GM10248 (cell line): Measurements from ENCODE around the gene GHDC.

Experiments used
- CTCF ChIA-PET: fragments of 300-600 bp; sonication (Branson Sonifier 250); formaldehyde crosslinking; extraction: SDS; loops from one replicate; lab custom pipeline; 2021; ENCODE audit warnings: antibody characterized with exemption; lab: Yijun Ruan, JAX
- POLR2A ChIA-PET: fragments of 350-650 bp; sonication (Branson Sonifier 250); formaldehyde crosslinking; extraction: SDS; loops from one replicate; lab custom pipeline; 2020; ENCODE audit warnings: antibody characterized with exemption; lab: Yijun Ruan, JAX
- DNase-seq: peaks from one replicate; pipeline ENCODE4 v3.0.0; 2012; ENCODE audit errors: extremely low spot score
- TF ChIP-seq, protein P1 (sequence below): IDR thresholded peaks from 2 replicates; pipeline ENCODE4 v1.5.1; 2012; ENCODE audit warnings: mild to moderate bottlenecking, low read depth; ENCODE audit errors: extremely low read depth, missing control alignments, control extremely low read depth

The GHDC gene

DNA sequence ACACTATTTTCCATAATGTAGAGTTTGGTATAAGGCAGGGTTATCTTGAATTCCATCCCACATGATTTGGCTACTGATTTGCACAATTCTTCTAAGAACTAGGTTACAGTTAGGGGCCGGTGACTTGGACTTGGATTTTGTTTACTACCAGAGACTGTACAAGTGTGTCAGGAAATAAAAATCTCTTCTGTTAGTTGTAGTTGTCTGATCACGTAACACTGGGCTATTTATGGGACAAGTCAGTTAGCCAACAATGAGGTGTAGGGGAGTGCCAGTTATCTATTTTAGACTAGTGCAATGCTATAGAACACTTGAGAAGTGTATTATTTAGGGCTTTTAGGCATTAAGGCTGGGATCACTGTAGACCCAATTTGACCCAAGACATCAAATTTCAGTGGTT is 39.7 kb upstream of the GHDC start:
- ChIA-PET POLR2A (no interaction called here), CTCF (interaction anchor here (4.2 kb wide), 1 partner anchor 15 kb away, joined by 28 read pairs; no protein-coding TSS in a partner anchor)
- no peak for DNase-seq
- TF ChIP-seq, protein P1, sequence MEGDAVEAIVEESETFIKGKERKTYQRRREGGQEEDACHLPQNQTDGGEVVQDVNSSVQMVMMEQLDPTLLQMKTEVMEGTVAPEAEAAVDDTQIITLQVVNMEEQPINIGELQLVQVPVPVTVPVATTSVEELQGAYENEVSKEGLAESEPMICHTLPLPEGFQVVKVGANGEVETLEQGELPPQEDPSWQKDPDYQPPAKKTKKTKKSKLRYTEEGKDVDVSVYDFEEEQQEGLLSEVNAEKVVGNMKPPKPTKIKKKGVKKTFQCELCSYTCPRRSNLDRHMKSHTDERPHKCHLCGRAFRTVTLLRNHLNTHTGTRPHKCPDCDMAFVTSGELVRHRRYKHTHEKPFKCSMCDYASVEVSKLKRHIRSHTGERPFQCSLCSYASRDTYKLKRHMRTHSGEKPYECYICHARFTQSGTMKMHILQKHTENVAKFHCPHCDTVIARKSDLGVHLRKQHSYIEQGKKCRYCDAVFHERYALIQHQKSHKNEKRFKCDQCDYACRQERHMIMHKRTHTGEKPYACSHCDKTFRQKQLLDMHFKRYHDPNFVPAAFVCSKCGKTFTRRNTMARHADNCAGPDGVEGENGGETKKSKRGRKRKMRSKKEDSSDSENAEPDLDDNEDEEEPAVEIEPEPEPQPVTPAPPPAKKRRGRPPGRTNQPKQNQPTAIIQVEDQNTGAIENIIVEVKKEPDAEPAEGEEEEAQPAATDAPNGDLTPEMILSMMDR, result no peak

DNA sequence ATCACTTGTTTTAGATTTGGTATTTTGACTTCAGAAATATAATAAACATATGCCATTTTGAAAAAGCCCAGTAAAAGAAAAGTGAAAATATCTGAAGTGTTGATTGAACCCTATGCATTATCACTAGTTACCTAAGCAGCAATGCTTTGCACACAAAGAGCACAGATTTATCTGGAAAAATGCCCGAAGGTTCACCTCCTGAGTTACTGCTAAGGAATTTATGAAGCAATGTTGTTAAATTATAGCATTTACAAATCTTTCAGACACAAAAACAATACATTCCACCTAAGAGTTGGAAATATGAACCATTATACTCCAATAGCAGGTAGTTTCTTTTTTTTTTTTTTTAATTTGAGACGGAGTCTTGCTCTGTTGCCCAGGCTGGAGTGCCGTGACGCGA is 38.9 kb upstream of the GHDC start:
- ChIA-PET POLR2A (no interaction called here), CTCF (interaction anchor here (4.1 kb wide), 1 partner anchor 11 kb away, joined by 15 read pairs; no protein-coding TSS in a partner anchor)
- no peak for DNase-seq
- TF ChIP-seq, protein P1, result no peak

DNA sequence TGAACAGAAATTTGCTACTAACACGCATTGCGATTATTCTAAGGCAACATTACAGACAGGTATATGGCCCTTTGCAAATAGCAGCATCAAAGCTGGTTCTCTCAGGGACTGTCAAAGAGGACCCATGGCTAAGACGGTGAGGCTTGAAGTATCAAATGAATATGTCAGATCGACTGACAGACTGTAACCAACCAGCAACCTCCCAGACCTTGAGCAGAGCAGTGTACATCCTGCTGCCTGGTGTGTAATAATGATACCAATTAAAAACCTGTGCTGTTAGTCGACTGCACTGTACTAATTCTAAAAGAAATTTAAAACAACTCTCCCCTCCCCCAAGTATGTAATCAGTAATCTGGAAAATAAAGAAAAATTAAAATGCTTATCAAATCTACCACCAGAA is 35.9 kb upstream of the GHDC start:
- TF ChIP-seq, protein P1, result no peak
- POLR2A ChIA-PET, result no interaction called here
- CTCF ChIA-PET, result interaction anchor here (1.2 to 4.1 kb wide), 4 partner anchors 8 to 29 kb away, joined by 3 to 15 read pairs (median 5); no protein-coding TSS in a partner anchor
- DNase-seq, result no peak

DNA sequence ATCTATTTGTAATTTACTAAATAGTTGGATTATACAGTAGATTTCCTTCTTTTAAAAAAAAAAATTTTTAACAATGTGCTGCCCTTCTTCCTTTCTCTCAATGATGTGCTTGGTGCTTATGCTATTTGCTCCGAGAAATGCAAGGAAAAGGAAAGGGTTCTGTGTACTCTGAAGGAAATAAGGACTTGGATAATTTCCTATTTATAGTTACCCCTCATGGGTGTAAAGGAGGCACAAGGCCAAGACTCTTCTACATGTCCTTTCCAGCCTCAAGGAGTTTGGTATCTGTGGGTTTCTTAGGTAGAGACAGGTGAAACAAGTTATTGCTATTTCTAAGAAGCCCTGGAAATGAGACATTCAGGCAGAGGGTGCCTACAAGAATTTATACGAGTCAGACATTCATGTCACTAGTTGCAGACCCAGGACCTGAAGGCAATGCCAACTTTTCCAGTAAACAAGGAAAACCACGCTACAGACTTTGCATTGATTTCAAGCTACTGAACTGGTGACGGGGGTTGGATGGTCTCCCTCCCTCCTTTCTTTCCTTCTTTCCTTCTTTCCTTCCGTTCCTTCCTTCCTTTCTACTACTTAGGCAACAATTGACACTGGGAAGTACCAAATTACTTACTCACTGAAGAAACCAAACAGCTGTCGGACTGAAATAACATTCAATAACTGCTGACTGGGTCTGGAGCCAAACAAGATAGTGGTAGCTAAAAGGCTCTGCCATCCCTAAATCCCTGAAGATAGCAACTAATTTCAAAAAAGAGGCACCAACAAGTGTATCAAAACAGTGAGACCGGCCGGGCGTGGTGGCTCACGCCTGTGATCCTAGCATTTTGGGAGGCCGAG is 33.8 kb upstream of the GHDC start:
- POLR2A ChIA-PET, result no interaction called here
- DNase-seq, result no peak
- CTCF ChIA-PET, result interaction anchor here (1.3 to 2.2 kb wide), 2 partner anchors 15 kb away, joined by 3 to 7 read pairs; no protein-coding TSS in a partner anchor
- TF ChIP-seq, protein P1, result no peak

- CTCF ChIA-PET, result interaction anchor here (1.1 kb wide), 1 partner anchor 34 kb away, joined by 3 read pairs; no protein-coding TSS in a partner anchor
- no peak for DNase-seq
- POLR2A ChIA-PET, result no interaction called here
- TF ChIP-seq, protein P1, result no peak
Measured at GRCh38 chr17:42225646-42226045, 31.4 kb upstream of the GHDC start.

- POLR2A ChIA-PET, result no interaction called here
- TF ChIP-seq, protein P1, result no peak
- CTCF ChIA-PET, result interaction anchor here (3.0 kb wide), 1 partner anchor 29 kb away, joined by 27 read pairs; the partner anchor contains the start of gene GHDC
- DNase-seq, result no peak
Measured at GRCh38 chr17:42224651-42225050, 30.4 kb upstream of the GHDC start.
